CD4-positive, alpha-beta memory T cell (primary cell): ENCODE results near the gene NTSR2. TPM values are rescaled to one million over a fixed set of nuclear protein-coding genes. Genes with fewer than 3 reads are reported as not detected.

Experiments
- CTCF ChIA-PET: fragments of 350-600 bp; sonication (Branson Sonifier 250); formaldehyde crosslinking; loops from one replicate; lab custom pipeline; 2021; ENCODE audit warnings: inconsistent platforms; ENCODE audit not compliant: partially characterized antibody; lab: Charles Lee
- POLR2A ChIA-PET: fragments of 350-600 bp; sonication (Branson Sonifier 250); formaldehyde crosslinking; loops from one replicate; lab custom pipeline; 2021; ENCODE audit not compliant: partially characterized antibody; lab: Charles Lee
- DNase-seq, 5 donors: peaks; one replicate each; pipeline versions ENCODE4 v3.0.0 to v3.0.0-alpha.2; 2020 to 2022; ENCODE audit warnings: mixed read lengths in 1 of 5
- H3K27ac ChIP-seq: one replicate; pipeline ENCODE4 v1.7.0; 2013; ENCODE audit warnings: low read depth, low read length
- H3K27me3 ChIP-seq: 2 replicates; pipeline ENCODE4 v1.7.0; 2013; ENCODE audit warnings: mild to moderate bottlenecking, low read length, moderate library complexity; ENCODE audit not compliant: insufficient read depth
- H3K36me3 ChIP-seq: 2 replicates; pipeline ENCODE4 v1.7.0; 2013; ENCODE audit warnings: mild to moderate bottlenecking, low read length, moderate library complexity; ENCODE audit not compliant: insufficient read depth
- H3K4me1 ChIP-seq: 2 replicates; pipeline ENCODE4 v1.7.0; 2013; ENCODE audit warnings: mild to moderate bottlenecking, low read length, moderate library complexity; ENCODE audit not compliant: insufficient read depth
- H3K4me3 ChIP-seq, 2 donors: one replicate each; pipeline ENCODE4 v1.7.0; 2013; ENCODE audit warnings: low read length in 2 of 2, mild to moderate bottlenecking in 1 of 2
- H3K9me3 ChIP-seq, 2 donors: one replicate each; pipeline ENCODE4 v1.7.0; 2013; ENCODE audit warnings: low read length in 2 of 2, control low read depth in 1 of 2; ENCODE audit not compliant: control insufficient read depth in 1 of 2
- H3K27ac Mint-ChIP-seq, 7 donors: one replicate each; pipeline ENCODE4 v1.8.0; 2020 to 2021; ENCODE audit warnings: mixed read lengths in 7 of 7, mild to moderate bottlenecking in 6 of 7, inconsistent platforms in 3 of 7, moderate library complexity in 3 of 7
- H3K27me3 Mint-ChIP-seq, 2 donors: one replicate each; pipeline ENCODE4 v1.8.0; 2020 to 2021; ENCODE audit warnings: mixed read lengths in 2 of 2
- H3K36me3 Mint-ChIP-seq, 2 donors: one replicate each; pipeline ENCODE4 v1.8.0; 2020 to 2021; ENCODE audit warnings: mixed read lengths in 2 of 2, inconsistent platforms in 1 of 2, mild to moderate bottlenecking in 1 of 2
- H3K4me1 Mint-ChIP-seq, 4 donors: one replicate each; pipeline ENCODE4 v1.8.0; 2020 to 2021; ENCODE audit warnings: mixed read lengths in 4 of 4, mild to moderate bottlenecking in 1 of 4
- H3K4me3 Mint-ChIP-seq, 8 donors: one replicate each; pipeline ENCODE4 v1.8.0; 2020 to 2021; ENCODE audit warnings: mixed read lengths in 8 of 8, mild to moderate bottlenecking in 7 of 8, moderate library complexity in 6 of 8, inconsistent platforms in 3 of 8
- H3K9me3 Mint-ChIP-seq, 8 donors: one replicate each; pipeline ENCODE4 v1.8.0; 2020 to 2021; ENCODE audit warnings: mixed read lengths in 8 of 8, mild to moderate bottlenecking in 5 of 8, inconsistent platforms in 3 of 8, moderate library complexity in 1 of 8
- intact Hi-C: fragments of 100-400 bp; cut with micrococcal nuclease; formaldehyde crosslinking; loops from one replicate; pipeline ENCODE4 v1.15.1; 2023
- polyA plus RNA-seq, 2 donors: library from polyadenylated mRNA; unstranded; fragments of 300-500 nt; fragmentation: Illumina TruSeq; gene quantifications; one replicate each; pipeline ENCODE4 v1.2.3, GENCODE V29; 2021
- total RNA-seq, 2 experiments: library from RNA; stranded (reverse); gene quantifications; one replicate each; pipeline ENCODE4 v1.2.3, GENCODE V29; 2021

Gene NTSR2
- total and polyA plus RNA-seq, 4 experiments from 2014 or later: not detected

- Histone ChIP-seq H3K27me3 (no peaks in the 10 kb centered on the region), H3K4me3 (no peak overlapping the region), H3K27ac (no peak overlapping the region), H3K9me3 (no peaks in the 10 kb centered on the region), H3K36me3 (no peaks in the 10 kb centered on the region), H3K4me1 (no peaks in the 10 kb centered on the region)
- Mint-ChIP-seq H3K36me3 (no peaks in the 10 kb centered on the region), H3K27ac (peak overlapping the region in 1 of 7 donors; percentile 25), H3K4me3 (no peak overlapping the region), H3K4me1 (no peaks in the 10 kb centered on the region), H3K9me3 (peaks cover 0 to 2% (median 0%) of the 10 kb centered on the region in 8 donors), H3K27me3 (peaks cover 12 to 13% of the 10 kb centered on the region in 2 donors)
- POLR2A ChIA-PET: no interaction called here
- CTCF ChIA-PET: no interaction called here
- intact Hi-C loops: no loop called here
- no peak for DNase-seq
Observed at GRCh38 chr2:11656671-11657101, 13.3 kb downstream of the NTSR2 start.

- H3K36me3 Mint-ChIP-seq: no peaks in the 10 kb centered on the region
- Histone ChIP-seq H3K9me3 (no peaks in the 10 kb centered on the region), H3K4me1 (no peaks in the 10 kb centered on the region), H3K27me3 (no peaks in the 10 kb centered on the region), H3K36me3 (no peaks in the 10 kb centered on the region), H3K4me3 (no peak overlapping the region), H3K27ac (no peak overlapping the region)
- H3K4me3 Mint-ChIP-seq: no peak overlapping the region
- ChIA-PET POLR2A (no interaction called here), CTCF (no interaction called here)
- no peak overlapping the region for H3K27ac Mint-ChIP-seq
- H3K9me3 Mint-ChIP-seq: no peaks in the 10 kb centered on the region
- no peak for DNase-seq
- peaks cover 11% of the 10 kb centered on the region in 2 donors for H3K27me3 Mint-ChIP-seq
- intact Hi-C loops: no loop called here
- no peaks in the 10 kb centered on the region for H3K4me1 Mint-ChIP-seq
Observed at GRCh38 chr2:11656252-11656651, 13.7 kb downstream of the NTSR2 start.

- Histone ChIP-seq H3K4me1 (no peaks in the 10 kb centered on the region), H3K4me3 (no peak overlapping the region), H3K36me3 (no peaks in the 10 kb centered on the region), H3K27ac (no peak overlapping the region), H3K27me3 (no peaks in the 10 kb centered on the region), H3K9me3 (no peaks in the 10 kb centered on the region)
- ChIA-PET POLR2A (no interaction called here), CTCF (no interaction called here)
- H3K27ac Mint-ChIP-seq: no peak overlapping the region
- H3K4me1 Mint-ChIP-seq: no peaks in the 10 kb centered on the region
- intact Hi-C loops: no loop called here
- no peaks in the 10 kb centered on the region for H3K9me3 Mint-ChIP-seq
- DNase-seq: no peak
- peaks cover 9 to 10% of the 10 kb centered on the region in 2 donors for H3K27me3 Mint-ChIP-seq
- no peak overlapping the region for H3K4me3 Mint-ChIP-seq
- no peaks in the 10 kb centered on the region for H3K36me3 Mint-ChIP-seq
Observed at GRCh38 chr2:11655495-11655894, 14.5 kb downstream of the NTSR2 start.

GRCh38 chr2:11652553-11652952, 17.4 kb downstream of the NTSR2 start:
- H3K9me3 Mint-ChIP-seq: peaks cover 0 to 7% (median 0%) of the 10 kb centered on the region in 8 donors
- Histone ChIP-seq H3K27ac (no peak overlapping the region), H3K4me1 (no peaks in the 10 kb centered on the region), H3K27me3 (no peaks in the 10 kb centered on the region), H3K9me3 (no peaks in the 10 kb centered on the region), H3K36me3 (no peaks in the 10 kb centered on the region), H3K4me3 (no peak overlapping the region)
- H3K4me1 Mint-ChIP-seq: no peaks in the 10 kb centered on the region
- CTCF ChIA-PET: interaction anchor here (0.9 to 1.7 kb wide), 2 partner anchors 10 to 133 kb away, joined by 3 to 4 read pairs; no protein-coding TSS in a partner anchor
- intact Hi-C loops: no loop called here
- DNase-seq: no peak
- H3K27me3 Mint-ChIP-seq: peaks cover 2 to 11% of the 10 kb centered on the region in 2 donors
- H3K27ac Mint-ChIP-seq: no peak overlapping the region
- POLR2A ChIA-PET: no interaction called here
- no peaks in the 10 kb centered on the region for H3K36me3 Mint-ChIP-seq
- no peak overlapping the region for H3K4me3 Mint-ChIP-seq

GRCh38 chr2:11651856-11652548, 18.0 kb downstream of the NTSR2 start:
- Mint-ChIP-seq H3K4me1 (no peaks in the 10 kb centered on the region), H3K9me3 (peaks cover 0 to 7% (median 0%) of the 10 kb centered on the region in 8 donors), H3K4me3 (no peak overlapping the region), H3K27ac (no peak overlapping the region), H3K36me3 (no peaks in the 10 kb centered on the region), H3K27me3 (peaks cover 1 to 9% of the 10 kb centered on the region in 2 donors)
- ChIA-PET POLR2A (no interaction called here), CTCF (interaction anchor here (0.9 to 1.7 kb wide), 2 partner anchors 9 to 134 kb away, joined by 3 to 4 read pairs; no protein-coding TSS in a partner anchor)
- Histone ChIP-seq H3K27me3 (no peaks in the 10 kb centered on the region), H3K4me3 (no peak overlapping the region), H3K4me1 (no peaks in the 10 kb centered on the region), H3K27ac (no peak overlapping the region), H3K36me3 (no peaks in the 10 kb centered on the region), H3K9me3 (no peaks in the 10 kb centered on the region)
- no peak for DNase-seq
- intact Hi-C loops: no loop called here

GRCh38 chr2:11649093-11649492, 20.9 kb downstream of the NTSR2 start:
- no peaks in the 10 kb centered on the region for H3K36me3 ChIP-seq
- peaks cover 3 to 9% of the 10 kb centered on the region in 2 donors for H3K27me3 Mint-ChIP-seq
- H3K9me3 ChIP-seq: no peaks in the 10 kb centered on the region
- no peak overlapping the region for H3K4me3 Mint-ChIP-seq
- H3K4me3 ChIP-seq: no peak overlapping the region
- no peak for DNase-seq
- H3K36me3 Mint-ChIP-seq: no peaks in the 10 kb centered on the region
- intact Hi-C loops: no loop called here
- no peak overlapping the region for H3K27ac ChIP-seq
- H3K4me1 ChIP-seq: no peaks in the 10 kb centered on the region
- CTCF ChIA-PET: no interaction called here
- no peak overlapping the region for H3K27ac Mint-ChIP-seq
- H3K27me3 ChIP-seq: peaks cover 5% of the 10 kb centered on the region
- H3K4me1 Mint-ChIP-seq: no peaks in the 10 kb centered on the region
- peaks cover 0 to 7% (median 0%) of the 10 kb centered on the region in 8 donors for H3K9me3 Mint-ChIP-seq
- POLR2A ChIA-PET: no interaction called here

GRCh38 chr2:11647834-11648600, 22.0 kb downstream of the NTSR2 start:
- no peaks in the 10 kb centered on the region for H3K4me1 ChIP-seq
- no peaks in the 10 kb centered on the region for H3K4me1 Mint-ChIP-seq
- peaks cover 5% of the 10 kb centered on the region for H3K27me3 ChIP-seq
- peaks cover 0 to 7% (median 0%) of the 10 kb centered on the region in 8 donors for H3K9me3 Mint-ChIP-seq
- no peak overlapping the region for H3K4me3 ChIP-seq
- no peaks in the 10 kb centered on the region for H3K36me3 Mint-ChIP-seq
- H3K36me3 ChIP-seq: no peaks in the 10 kb centered on the region
- H3K27me3 Mint-ChIP-seq: peaks cover 4 to 8% of the 10 kb centered on the region in 2 donors
- no peak overlapping the region for H3K4me3 Mint-ChIP-seq
- no peak overlapping the region for H3K27ac Mint-ChIP-seq
- no peaks in the 10 kb centered on the region for H3K9me3 ChIP-seq
- intact Hi-C loops: no loop called here
- CTCF ChIA-PET: no interaction called here
- DNase-seq: no peak
- no peak overlapping the region for H3K27ac ChIP-seq
- POLR2A ChIA-PET: no interaction called here
